HG03196 (cell line): ENCODE measurements around the gene TRIM72.
"Not testable (repeated sequence)": the region's sequence is repeated elsewhere in the genome, so short reads cannot be mapped to it uniquely, and the experiment has no call there.

Source experiments
- ATAC-seq: cut with Tn5 transposase; IDR thresholded peaks from one replicate; pipeline ENCODE4 v1.9.1; 2021; ENCODE audit not compliant: unreplicated experiment

Gene TRIM72

GRCh38 chr16:31190061-31190460 lies 23.9 kb upstream of the TRIM72 start:
- ATAC-seq: no peak

DNA sequence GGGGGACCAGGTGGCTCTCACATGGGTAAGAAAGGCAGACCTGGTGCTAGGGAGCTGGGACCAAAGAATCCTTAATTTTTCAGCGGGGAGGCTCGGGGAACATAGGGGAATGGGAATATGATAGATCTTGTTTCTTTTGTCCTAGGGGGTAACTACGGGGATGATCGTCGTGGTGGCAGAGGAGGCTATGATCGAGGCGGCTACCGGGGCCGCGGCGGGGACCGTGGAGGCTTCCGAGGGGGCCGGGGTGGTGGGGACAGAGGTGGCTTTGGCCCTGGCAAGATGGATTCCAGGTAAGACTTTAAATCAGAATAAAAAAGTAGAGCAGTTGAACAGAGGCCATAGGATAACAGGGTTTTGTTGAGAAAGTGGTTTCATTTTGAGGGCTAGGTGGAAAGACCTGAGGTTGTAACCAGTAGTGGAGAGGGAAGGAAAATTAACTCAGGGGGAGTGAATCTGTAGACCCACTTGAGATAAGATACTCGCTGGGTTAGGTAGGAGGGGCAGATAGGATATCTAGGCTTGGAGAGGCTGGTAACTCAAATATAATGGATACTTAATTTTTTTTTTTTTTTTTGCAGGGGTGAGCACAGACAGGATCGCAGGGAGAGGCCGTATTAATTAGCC lies 23.0 kb upstream of the TRIM72 start:
- no peak for ATAC-seq

GRCh38 chr16:31191697-31192428 lies 22.1 kb upstream of the TRIM72 start:
- ATAC-seq: no peak

DNA sequence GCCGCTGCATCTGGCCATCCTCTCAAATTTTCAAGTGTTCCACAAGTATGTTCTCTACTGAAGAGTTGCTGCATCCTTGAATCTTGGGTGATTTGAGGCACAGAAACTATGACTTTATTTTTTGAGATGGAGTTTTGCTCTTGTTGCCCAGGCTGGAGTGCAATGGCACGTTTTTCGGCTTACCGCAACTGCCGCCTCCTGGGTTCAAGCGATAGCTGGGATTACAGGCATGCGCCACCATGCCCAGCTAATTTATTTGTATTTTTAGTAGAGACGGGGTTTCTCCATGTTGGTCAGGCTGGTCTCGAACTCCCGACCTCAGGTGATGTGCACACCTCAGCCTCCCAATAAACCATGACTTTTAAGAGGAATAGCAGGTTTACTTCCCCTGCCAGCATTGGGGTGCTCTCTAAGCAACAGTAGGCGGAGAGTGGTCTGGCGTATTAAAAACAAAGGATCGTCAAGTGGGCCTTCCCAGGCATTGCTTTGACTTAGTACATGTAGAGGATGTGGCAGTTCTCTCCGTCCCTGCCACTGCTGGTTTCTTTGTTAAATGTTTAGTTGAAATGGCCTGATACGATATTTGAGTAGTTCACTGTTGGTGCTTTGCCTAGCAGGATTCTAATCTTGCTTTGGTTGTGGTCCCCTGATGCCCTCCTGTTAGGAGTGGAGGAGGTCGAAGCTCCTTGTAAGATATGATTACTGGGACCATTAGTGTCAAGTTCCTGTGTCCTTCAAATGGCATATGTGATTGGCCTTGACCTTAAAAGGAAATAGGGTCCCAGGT lies 20.9 kb upstream of the TRIM72 start:
- no peak for ATAC-seq

GRCh38 chr16:31193874-31194273 lies 20.0 kb upstream of the TRIM72 start:
- no peak for ATAC-seq

DNA sequence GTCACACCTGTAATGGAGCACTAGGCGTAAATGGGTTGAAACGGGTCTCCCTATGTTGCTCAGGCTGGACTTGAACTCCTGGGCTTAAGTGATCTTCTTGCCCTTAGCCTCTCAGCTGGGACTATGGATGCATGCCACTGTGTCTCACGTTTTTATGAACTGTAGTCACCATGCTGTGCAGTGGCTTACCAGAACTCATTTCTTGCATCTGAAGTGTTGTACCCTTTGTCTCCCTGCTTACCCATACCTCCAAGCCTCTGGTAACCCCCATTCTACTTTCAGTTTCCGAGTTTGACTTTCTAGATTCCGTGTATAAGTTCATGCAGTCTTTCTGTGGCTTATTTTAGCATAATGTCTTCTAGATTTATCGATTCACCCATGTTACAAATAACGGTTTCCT lies 19.0 kb upstream of the TRIM72 start:
- no peak for ATAC-seq

- ATAC-seq: not testable (repeated sequence)
These were observed 18.1 kb upstream of the TRIM72 start for GRCh38 chr16:31195861-31196260.

GRCh38 chr16:31196324-31197088 lies 17.4 kb upstream of the TRIM72 start:
- no peak for ATAC-seq

DNA sequence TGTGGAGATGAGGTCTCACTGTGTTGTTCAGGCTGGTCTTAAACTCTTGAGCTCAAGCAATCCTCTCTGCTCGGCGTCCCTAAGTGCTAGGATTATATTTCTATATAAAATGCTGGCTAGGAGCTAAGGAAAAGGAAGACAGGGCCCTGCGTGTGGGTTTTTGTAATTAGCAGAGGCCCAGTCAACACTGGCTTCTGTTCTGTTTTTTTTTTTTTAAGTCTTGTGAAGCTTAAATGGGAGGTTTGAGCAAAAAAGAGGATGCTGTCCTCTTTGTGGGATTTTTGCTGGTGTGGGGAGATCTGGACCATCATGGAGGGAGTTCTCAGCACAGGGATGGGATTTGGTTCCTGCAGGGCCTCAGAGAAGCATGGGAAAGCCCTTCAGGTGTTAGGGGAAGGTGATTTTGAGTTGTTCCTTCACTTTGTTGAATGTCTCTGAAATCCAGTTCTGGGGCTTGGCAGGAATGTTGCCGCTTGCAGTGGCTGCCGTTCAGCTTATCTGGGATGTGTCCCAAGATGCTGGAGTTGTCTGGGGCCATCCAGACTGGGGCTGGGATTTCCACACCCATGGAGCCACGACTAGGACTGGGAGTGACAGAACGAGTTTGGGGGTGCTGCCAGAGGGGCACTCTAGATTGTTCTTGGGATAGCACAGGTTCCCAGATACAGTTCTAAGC lies 15.6 kb upstream of the TRIM72 start:
- ATAC-seq: no peak

GRCh38 chr16:31199430-31200041 lies 14.4 kb upstream of the TRIM72 start:
- ATAC-seq: no peak

DNA sequence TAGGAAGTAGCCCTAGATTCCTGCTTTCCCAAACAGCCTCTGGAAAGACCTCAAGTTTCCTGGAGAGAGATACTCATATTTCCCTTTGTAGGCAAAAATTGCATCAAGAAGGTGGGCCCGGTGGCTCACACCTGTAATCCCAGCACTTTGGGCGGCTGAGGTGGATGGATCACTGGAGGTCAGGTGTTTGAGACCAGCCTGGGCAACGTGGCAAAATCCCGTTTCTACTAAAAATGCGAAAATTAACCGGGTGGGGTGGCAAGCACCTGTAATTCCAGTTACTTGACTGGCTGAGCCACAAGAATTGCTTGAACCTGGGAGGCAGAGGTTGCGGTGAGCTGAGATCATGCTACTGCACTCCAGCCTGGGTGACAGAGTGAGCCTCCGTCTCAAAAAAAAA lies 13.8 kb upstream of the TRIM72 start:
- ATAC-seq: not testable (repeated sequence)

- ATAC-seq: no peak
These were observed 12.9 kb upstream of the TRIM72 start for GRCh38 chr16:31200821-31201568.

DNA sequence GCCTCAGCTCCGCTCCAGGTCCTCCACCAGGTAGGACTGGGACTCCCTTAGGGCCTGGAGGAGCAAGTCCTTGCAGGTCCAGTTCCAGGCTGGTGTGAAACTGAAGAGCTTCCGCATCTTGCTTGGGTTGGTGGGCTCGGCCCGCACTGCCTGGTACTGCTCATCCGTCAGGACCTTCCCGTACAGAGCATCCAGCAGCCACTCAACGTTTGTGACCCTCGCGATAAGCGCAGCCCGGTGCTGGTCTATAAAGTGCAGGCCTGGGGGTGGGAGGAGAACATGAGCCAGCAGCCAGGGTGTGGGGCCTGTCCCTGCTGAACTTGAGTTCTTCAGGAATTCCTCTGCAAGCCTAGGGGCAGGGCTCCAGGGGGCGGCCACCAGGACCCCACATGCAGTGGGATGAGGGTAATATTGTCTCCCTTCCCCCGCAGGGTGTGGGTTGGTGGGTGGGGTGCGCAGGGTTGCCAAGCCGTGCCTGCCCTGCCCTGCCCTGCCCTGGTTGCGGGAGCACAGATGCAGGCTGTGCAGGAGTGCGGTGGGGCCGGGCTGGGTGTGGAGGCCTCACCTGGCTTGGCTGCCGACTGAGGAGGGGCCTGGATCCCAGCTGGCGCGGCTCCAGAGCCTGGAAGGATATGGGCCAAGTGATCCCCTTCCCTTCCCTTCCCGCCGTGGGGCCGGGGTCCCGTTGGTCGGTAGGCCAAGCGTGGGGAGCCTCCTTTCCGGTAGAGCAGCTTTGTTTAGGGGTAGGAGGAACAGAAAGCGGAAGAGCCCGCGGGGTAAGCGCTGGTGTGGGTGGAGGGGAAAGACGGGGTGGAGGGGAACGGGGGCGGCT lies 12.1 kb upstream of the TRIM72 start:
- ATAC-seq: no peak

DNA sequence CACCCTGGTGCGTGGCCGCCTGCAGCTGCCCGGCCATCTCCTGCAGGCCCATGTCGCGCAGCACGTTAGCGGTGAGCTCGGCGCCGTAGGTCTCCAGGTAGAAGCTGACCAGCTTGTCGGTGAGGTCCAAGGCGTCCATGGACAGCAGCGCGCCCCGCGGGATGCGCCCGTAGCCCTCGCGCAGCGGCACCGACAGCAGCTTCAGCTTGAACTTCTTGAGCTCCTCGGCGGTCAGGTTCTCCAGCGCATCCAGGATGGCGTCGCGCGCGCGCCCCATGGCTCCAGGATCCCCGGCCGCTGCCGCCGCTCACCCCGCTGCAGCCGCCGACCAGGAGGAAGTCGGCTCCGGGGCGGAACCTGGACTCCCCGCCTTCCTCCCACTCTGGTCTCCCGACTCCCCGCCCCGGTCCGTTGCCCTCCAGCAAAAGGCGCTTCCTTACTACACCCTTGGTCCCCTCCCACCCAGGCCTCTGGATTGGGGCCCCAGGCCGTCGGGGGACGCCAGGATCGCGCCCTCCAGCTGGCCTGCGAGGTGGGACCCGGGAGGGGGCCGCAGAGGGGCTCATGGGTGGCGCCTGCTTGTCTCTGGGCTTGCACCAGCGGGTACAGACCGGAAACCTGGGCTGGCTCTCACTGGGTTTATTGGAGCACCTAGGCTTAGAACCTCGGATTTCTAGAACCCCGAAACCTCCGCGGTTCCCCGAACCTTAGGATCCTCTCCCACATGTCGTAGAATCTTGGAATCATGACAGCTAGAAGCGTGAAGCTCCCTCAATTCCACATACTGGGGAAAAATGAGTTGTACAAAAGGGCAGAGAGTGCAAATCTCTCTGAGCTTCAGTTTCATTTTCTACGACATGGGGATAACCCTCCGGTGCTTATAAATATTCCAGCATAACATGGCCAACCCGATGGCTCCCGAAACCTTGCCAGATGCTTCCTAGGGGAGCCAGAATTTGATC lies 11.2 kb upstream of the TRIM72 start, which contains the start of gene PYCARD:
TSS of gene PYCARD (minus strand) at position 347 of the 962 bp plus-strand sequence. CDS start at position 277, 70 bp downstream.
- ATAC-seq: no peak

- no peak for ATAC-seq
These were observed 8.8 kb upstream of the TRIM72 start for GRCh38 chr16:31204871-31205666.

DNA sequence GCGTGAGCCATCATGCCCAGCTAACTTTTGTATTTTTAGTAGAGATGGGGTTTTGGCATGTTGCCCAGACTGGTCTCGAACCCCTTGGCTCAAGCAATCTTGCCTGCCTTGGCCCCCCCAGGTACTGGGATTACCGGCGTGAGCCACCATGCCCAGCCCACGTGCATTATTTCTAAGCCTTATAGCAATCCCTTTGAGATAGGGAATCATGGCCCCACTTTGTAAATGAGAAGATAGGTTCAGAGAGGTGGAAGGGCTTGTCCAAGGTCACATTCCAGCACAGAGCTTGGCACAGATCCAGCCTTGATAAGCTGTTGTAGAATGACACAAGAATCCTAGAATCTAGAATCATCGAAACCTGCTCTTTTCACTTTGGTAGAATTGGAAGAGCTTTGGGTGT lies 7.1 kb upstream of the TRIM72 start:
- no peak for ATAC-seq

DNA sequence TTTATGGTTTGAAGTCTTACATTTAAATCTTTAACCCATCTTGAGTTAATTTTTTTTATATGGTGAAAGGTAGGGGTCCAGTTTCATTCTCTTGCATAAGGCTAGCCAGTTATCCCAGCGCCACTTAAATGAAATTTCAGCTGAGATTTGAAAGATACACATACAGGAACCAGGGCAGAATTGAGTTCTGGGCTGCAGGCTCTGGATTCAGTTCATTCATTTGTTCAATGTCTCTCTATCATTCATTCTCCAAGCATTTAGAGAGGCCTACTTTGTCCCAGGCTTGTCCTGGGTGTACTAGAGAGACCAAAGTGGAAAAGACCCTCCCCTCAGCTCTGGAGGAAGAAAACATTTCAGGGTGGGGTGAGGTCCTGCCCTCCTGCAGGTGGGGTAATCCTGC lies 577 bp upstream of the TRIM72 start:
- ATAC-seq: no peak
